ENCODE results near the gene HOXC11.

DNA sequence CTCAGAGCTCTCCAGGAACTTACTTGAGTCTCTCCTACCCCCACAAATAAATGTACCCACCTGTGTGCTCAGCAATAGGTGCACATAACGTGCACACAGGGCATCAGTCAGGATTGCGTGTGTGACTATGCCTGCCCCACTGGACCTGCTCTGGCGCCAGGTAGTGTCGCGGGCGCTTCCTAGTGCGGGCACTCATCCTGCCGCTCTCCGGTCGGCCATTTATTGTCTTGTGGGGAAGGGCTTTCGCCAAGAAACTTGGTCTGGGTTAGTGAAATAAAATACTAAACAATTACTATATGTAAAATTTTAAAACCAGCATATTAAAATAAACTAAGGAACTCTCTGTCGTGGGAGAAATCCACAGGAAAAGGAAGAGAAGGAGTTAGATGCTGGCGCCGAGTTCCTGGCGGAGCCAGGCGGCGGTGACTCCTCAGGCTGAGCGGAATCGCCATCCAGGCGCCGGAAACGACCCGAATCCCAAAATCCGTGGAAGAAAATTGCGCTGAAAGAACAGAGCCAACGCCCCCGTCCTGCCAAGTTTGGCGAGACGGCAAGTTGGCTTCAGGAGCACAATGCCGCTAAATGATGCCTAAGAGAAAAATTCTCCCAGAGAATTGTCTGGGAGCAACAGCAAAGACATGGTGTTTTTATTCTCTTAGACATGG is 42.2 kb upstream of the HOXC11 start:
- TF ChIP-seq, protein P1, sequence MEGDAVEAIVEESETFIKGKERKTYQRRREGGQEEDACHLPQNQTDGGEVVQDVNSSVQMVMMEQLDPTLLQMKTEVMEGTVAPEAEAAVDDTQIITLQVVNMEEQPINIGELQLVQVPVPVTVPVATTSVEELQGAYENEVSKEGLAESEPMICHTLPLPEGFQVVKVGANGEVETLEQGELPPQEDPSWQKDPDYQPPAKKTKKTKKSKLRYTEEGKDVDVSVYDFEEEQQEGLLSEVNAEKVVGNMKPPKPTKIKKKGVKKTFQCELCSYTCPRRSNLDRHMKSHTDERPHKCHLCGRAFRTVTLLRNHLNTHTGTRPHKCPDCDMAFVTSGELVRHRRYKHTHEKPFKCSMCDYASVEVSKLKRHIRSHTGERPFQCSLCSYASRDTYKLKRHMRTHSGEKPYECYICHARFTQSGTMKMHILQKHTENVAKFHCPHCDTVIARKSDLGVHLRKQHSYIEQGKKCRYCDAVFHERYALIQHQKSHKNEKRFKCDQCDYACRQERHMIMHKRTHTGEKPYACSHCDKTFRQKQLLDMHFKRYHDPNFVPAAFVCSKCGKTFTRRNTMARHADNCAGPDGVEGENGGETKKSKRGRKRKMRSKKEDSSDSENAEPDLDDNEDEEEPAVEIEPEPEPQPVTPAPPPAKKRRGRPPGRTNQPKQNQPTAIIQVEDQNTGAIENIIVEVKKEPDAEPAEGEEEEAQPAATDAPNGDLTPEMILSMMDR (IDR thresholded peaks at IDR 0.05), result no peak
- TF ChIP-seq POLR2A (IDR thresholded peaks at IDR 0.05), result no peak
